DMS 273 treated with DMSO at 0.1 percent for 48 hours (cell line): Measurements from ENCODE around the gene HUS1.

ENCODE experiments used
- DNase-seq: peaks from one replicate; lab custom pipeline; 2025; lab: John Stamatoyannopoulos, UW

Gene HUS1

GRCh38 chr7:47979832-47980181 lies 392 bp upstream of the HUS1 start:
- no peak for DNase-seq

- DNase-seq = no peak
These were observed 648 bp downstream of the HUS1 start for GRCh38 chr7:47978790-47979144.

DNA sequence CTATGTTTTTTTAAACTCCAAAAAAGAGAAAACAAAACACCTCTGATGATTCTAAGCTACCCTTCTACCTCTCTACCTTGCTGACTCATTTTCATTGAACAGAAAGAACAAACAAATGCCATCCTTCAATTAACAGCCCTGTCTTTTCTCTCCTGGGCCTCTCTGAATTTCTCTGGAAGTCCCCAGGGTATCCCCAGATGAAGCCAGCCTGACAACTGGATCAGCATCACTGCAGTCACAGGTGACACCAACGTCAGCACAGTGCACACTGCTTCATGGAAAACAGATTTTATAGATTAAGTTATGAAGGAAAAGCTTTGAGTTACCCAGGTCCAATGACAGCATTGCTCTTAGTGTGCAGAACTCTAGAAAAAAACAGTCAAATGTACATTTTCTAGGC lies 5.7 kb downstream of the HUS1 start:
- no peak for DNase-seq

- DNase-seq = no peak
These were observed 8.7 kb downstream of the HUS1 start for GRCh38 chr7:47970761-47971160.

DNA sequence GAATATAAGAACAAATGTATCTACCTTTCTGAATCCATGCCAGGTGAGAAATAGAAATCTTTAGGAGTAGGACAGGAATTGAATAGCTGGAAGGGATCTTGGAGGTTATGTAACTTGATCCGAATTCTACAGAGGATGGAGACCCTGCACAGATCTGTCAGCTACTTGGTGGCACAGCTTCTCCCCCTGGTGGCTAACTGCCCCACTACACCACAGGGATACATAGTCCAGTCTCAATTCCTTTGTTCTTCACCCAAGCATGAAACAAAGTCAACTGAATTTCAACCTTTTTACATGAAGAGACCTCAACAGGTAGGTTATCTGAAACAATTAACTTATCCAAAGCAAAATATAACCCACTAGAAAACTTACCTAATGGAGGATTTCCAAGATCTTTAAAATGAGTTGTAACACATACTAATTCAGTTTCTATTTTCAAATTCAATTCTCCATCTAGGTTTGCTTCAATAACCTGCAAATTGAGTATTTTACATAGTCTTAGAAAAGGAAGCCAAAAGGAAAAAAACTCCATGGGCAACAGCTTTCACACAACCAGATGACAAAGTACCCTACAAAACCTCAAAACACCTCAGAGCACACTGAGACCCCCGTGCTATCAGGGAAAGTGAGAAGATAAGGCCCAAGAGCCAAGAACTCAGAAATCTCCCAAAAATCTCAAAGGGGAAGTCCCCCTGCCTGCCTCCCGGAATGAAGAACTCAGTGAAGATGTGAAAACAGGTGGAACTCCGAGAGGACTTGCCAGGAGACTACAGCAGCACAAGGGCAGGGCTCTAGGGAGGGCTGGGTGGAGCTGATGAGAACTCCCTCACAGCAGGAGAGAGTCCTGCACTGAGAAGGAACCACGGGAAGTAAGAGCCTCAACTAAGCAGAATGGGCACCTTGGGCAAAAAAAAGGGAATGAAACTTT lies 10.3 kb downstream of the HUS1 start:
- DNase-seq = peak; percentile 19

- no peak for DNase-seq
These were observed 11.7 kb downstream of the HUS1 start for GRCh38 chr7:47967708-47968107.

GRCh38 chr7:47967123-47967522 lies 12.3 kb downstream of the HUS1 start:
- no peak for DNase-seq

GRCh38 chr7:47965456-47965855 lies 14.0 kb downstream of the HUS1 start:
- DNase-seq = no peak

DNA sequence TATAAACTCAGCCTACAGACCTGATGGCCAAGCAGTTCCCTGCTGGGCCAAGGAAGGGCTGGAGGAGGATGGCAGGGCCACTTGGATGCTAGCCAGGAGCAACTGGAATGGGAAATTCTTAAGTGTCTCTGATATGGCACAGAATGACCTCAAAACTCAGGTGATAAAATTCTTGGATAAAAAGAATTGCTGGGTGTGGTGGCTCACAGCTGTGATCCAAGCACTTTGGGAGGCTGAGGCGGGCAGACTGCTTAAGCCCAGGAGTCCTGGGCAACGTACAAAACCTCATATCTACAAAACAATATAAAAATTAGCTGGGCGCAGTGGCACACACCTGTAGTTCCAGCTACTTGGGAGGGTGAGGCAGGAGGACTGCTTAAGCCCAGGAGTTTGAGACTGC lies 17.2 kb downstream of the HUS1 start:
- DNase-seq = no peak

DNA sequence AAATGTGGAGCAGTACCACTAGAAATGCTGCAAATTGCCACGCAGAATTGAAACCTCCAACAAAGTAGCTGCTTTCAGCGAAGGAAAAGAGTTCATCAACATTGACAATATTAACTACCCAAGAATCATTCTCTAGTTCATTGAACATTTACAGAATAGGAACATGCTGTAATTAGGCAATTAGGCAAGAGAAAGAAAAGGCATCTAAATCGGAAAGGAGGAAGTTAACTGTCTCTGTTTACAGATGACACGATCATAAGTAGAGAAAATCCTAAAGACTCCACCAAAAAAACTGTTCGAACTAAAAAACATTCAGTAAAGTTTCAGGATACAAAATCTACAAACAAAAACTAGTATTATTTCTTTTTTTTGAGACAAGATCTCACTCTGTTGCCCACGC lies 22.3 kb downstream of the HUS1 start:
- no peak for DNase-seq

- no peak for DNase-seq
These were observed 23.2 kb downstream of the HUS1 start for GRCh38 chr7:47956220-47956619.

DNA sequence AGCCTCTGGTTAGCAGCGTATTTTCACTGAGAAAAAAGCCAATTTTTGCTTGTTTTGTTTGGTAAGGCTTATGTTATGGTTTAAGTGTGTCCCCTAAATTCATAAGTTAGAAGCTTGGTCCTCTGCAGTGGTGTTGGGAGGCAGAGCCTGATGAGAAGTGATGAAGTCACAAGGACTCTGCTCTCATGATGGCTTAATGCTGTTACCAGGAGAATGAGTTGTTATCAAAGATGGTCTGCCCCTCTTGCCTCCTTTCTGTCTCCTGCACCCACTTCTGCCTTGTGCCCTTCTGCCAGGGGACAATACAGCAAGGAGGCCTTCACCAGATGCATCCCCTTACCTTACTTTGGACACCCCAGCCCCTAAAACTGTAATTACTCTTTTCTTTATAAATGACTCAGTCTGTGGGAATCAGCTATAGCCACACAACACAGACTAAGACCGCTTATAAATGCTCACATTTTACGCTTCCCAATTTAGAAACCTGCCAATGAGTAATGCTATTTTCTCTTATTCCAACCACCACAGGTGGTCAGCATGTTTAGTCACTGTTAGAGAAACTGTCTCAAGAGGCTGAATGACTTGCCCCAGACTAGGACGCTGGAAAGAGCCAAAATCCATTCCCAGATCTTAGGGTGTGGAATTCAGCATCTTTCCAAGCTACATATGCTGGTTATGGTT lies 25.0 kb downstream of the HUS1 start:
- no peak for DNase-seq

DNA sequence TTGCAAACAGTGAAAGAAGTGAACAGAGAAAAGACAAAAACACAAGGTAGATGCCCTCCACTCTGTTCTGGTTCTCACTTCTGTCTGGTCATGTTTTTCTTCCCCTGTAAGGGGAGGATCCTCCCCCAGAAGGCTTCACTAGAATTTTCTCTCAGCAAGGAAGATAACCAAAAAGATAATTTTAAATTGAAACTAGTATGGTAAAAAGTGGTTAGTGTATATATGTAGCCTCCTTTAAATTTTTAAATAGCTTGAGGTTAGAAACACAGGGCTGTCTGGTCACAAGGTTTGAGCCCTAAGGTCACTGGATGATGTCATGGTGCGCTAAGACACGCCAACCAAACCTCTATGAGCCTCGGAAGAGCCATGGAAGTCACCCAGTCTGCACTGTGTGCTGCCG lies 25.6 kb downstream of the HUS1 start:
- no peak for DNase-seq

DNA sequence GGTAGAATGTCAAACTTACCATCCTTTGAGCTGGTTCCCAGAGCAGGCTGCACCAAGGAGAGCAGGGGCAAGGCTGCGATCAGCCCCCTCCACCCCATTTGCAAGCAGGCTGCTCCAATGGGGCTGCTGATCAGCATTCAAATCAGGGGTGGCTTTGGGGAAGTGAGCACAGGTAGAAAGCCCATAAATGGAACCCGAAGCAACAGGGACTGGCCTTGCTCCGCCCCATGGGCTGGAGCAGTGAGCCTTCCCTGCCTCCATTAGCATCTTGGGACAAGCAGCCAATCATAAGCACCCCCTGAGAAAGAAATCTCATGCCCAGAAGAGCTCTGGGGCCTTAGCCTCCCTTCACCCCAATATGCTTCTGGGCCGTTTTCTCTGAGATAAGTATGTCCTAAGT lies 27.2 kb downstream of the HUS1 start:
- DNase-seq = no peak

- no peak for DNase-seq
These were observed 28.0 kb downstream of the HUS1 start for GRCh38 chr7:47951374-47951773.

- no peak for DNase-seq
These were observed 28.7 kb downstream of the HUS1 start for GRCh38 chr7:47950714-47951113.

DNA sequence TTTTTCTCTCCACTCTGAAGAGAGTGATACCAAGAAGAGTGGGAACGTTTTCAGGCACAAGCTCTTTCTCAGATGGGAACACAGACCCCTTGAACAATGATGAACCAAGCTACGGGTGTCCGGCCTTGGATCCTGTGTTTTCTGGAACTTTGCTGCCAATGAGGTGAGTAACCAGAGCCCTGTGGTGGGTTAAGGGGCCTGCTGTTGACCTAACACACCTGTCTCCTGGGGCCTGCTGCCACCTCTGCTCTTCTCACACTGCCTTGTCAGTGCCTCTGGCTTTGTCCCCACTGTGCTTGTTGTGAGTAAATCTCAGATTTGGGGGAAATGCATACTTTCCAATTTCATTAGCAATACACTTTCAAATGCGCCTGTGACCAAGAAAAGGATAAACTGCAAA lies 29.7 kb downstream of the HUS1 start:
- DNase-seq = no peak

GRCh38 chr7:47948141-47948790 lies 31.1 kb downstream of the HUS1 start, which contains the start of gene PKD1L1:
Gene PKD1L1, minus strand, starts transcription at chr7:47948466. Its CDS starts 26 bp downstream, at chr7:47948440.
- DNase-seq = no peak

GRCh38 chr7:47947355-47947749 lies 32.1 kb downstream of the HUS1 start:
- DNase-seq = no peak

DNA sequence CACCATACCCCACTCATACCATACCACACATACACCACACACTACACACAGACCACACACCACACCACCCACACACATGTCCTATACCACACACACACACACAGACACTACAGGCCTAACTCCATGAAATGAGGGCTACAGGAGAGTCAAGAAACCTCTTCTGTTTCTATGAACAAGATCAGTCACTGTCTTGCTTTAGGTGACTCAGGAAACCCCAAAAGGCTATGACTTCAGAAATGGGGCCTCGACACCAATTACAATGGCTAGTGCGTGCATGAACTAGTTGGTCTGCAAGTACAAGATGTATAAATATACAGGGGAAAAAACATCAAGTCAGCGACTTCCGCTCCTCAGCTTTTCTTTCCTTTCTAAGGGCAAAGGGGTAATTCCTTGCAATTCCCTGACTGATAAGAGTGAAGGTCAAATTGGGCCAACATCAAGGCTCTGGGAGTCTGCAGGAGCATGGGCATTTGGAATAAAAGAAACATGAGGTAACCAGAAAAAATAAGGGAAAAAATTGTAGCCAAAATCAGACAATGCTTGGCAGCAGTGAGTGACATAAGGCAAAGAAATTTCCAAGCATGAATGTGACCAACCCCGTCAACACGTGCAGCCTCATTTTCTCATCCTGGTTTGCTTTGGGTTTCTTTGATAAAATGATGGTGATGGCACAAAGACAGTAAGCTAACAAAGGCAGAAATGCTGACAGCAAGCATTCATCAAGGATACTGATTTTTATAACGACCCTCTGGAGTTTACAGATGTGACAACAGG lies 32.6 kb downstream of the HUS1 start:
- DNase-seq = no peak

DNA sequence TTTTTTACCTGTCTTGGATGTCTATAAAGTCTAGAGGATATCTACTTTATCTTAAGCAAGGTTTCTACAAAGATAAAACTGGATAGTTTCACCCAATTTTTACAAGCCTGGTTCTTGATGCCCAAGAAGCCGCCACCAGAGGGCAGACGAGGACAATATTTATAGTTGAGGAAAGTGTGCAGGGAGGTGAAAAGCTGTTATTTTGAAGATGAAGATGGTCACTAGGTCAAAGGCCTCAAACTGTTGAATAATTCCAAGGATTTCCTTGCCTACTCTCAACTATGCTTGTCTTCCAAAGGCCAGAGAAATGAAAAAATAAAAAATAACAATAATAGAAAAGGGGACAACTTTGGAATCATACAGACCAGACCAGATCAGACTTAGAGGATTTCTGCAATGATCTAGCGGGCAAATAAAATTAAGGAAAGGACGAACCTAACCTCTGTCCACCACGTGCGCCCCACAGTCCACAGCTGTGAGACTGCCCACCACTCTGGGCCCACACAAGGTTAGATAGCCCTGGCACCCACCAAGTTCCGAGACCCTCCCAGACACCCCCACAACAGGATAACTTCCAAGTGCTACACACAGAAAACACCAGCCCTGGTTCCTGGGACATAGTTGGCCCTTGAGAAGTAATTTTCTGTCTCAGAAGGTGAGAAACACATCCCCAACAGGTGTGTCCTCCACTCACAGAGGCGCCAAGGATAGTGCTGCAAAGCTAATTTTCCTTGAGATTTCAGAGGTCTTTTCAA lies 34.0 kb downstream of the HUS1 start:
- DNase-seq = no peak
